IPS-18a (cell line): ENCODE data around the gene MBNL1.

ENCODE experiments used
- H3K27ac ChIP-seq: one replicate; pipeline ENCODE4 v1.5.1; 2013; ENCODE audit warnings: low read length
- H3K27me3 ChIP-seq: one replicate; pipeline ENCODE4 v1.6.1; 2013; ENCODE audit warnings: mild to moderate bottlenecking, low read length; ENCODE audit not compliant: control insufficient read depth, insufficient read depth
- H3K36me3 ChIP-seq: one replicate; pipeline ENCODE4 v1.6.1; 2013; ENCODE audit warnings: low read depth, low read length; ENCODE audit not compliant: control insufficient read depth
- H3K4me1 ChIP-seq: one replicate; pipeline ENCODE4 v1.6.1; 2013; ENCODE audit warnings: low read depth, low read length; ENCODE audit not compliant: control insufficient read depth
- H3K4me3 ChIP-seq: one replicate; pipeline ENCODE4 v1.5.1; 2013; ENCODE audit warnings: low read length
- H3K9ac ChIP-seq: one replicate; pipeline ENCODE4 v1.6.1; 2013; ENCODE audit warnings: mild to moderate bottlenecking, low read length, moderate library complexity
- H3K9me3 ChIP-seq: one replicate; pipeline ENCODE4 v1.6.1; 2013; ENCODE audit warnings: low read depth, low read length; ENCODE audit not compliant: control insufficient read depth

The MBNL1 gene

GRCh38 chr3:152346058-152346457, 77.3 kb downstream of the MBNL1 start:
- H3K27me3 ChIP-seq: no peaks in the 10 kb centered on the region
- peaks cover 17% of the 10 kb centered on the region for H3K4me1 ChIP-seq
- H3K4me3 ChIP-seq: no peak overlapping the region
- no peaks in the 10 kb centered on the region for H3K36me3 ChIP-seq
- no peak overlapping the region for H3K27ac ChIP-seq
- no peaks in the 10 kb centered on the region for H3K9me3 ChIP-seq
- H3K9ac ChIP-seq: no peak overlapping the region

- Histone ChIP-seq H3K9me3 (no peaks in the 10 kb centered on the region), H3K9ac (no peak overlapping the region), H3K27me3 (no peaks in the 10 kb centered on the region), H3K27ac (no peak overlapping the region), H3K36me3 (no peaks in the 10 kb centered on the region), H3K4me1 (peaks cover 17% of the 10 kb centered on the region), H3K4me3 (no peak overlapping the region)
Measured at GRCh38 chr3:152346740-152347139, 78.0 kb downstream of the MBNL1 start.

GRCh38 chr3:152348436-152349177, 79.9 kb downstream of the MBNL1 start:
- Histone ChIP-seq H3K36me3 (no peaks in the 10 kb centered on the region), H3K9ac (no peak overlapping the region), H3K4me3 (no peak overlapping the region), H3K4me1 (peaks cover 25% of the 10 kb centered on the region), H3K27me3 (no peaks in the 10 kb centered on the region), H3K9me3 (no peaks in the 10 kb centered on the region), H3K27ac (no peak overlapping the region)

GRCh38 chr3:152349392-152349791, 80.7 kb downstream of the MBNL1 start:
- H3K9me3 ChIP-seq: no peaks in the 10 kb centered on the region
- H3K27me3 ChIP-seq: no peaks in the 10 kb centered on the region
- no peak overlapping the region for H3K9ac ChIP-seq
- H3K27ac ChIP-seq: no peak overlapping the region
- H3K4me3 ChIP-seq: no peak overlapping the region
- H3K4me1 ChIP-seq: peaks cover 25% of the 10 kb centered on the region
- no peaks in the 10 kb centered on the region for H3K36me3 ChIP-seq

- no peak overlapping the region for H3K9ac ChIP-seq
- no peaks in the 10 kb centered on the region for H3K36me3 ChIP-seq
- H3K9me3 ChIP-seq: no peaks in the 10 kb centered on the region
- no peaks in the 10 kb centered on the region for H3K27me3 ChIP-seq
- no peak overlapping the region for H3K4me3 ChIP-seq
- no peak overlapping the region for H3K27ac ChIP-seq
- peaks cover 25% of the 10 kb centered on the region for H3K4me1 ChIP-seq
Measured at GRCh38 chr3:152350139-152350538, 81.4 kb downstream of the MBNL1 start.

GRCh38 chr3:152350776-152351175, 82.0 kb downstream of the MBNL1 start:
- Histone ChIP-seq H3K9me3 (no peaks in the 10 kb centered on the region), H3K9ac (no peak overlapping the region), H3K4me1 (peaks cover 25% of the 10 kb centered on the region), H3K27ac (no peak overlapping the region), H3K27me3 (no peaks in the 10 kb centered on the region), H3K4me3 (no peak overlapping the region), H3K36me3 (no peaks in the 10 kb centered on the region)

- H3K27me3 ChIP-seq: no peaks in the 10 kb centered on the region
- no peaks in the 10 kb centered on the region for H3K9me3 ChIP-seq
- H3K9ac ChIP-seq: no peak overlapping the region
- no peaks in the 10 kb centered on the region for H3K36me3 ChIP-seq
- H3K27ac ChIP-seq: no peak overlapping the region
- peaks cover 25% of the 10 kb centered on the region for H3K4me1 ChIP-seq
- H3K4me3 ChIP-seq: no peak overlapping the region
Measured at GRCh38 chr3:152352554-152352953, 83.8 kb downstream of the MBNL1 start.

- H3K9ac ChIP-seq: no peak overlapping the region
- no peak overlapping the region for H3K27ac ChIP-seq
- H3K4me1 ChIP-seq: peaks cover 23% of the 10 kb centered on the region
- no peak overlapping the region for H3K4me3 ChIP-seq
- H3K36me3 ChIP-seq: no peaks in the 10 kb centered on the region
- no peaks in the 10 kb centered on the region for H3K9me3 ChIP-seq
- H3K27me3 ChIP-seq: no peaks in the 10 kb centered on the region
Measured at GRCh38 chr3:152353578-152353977, 84.8 kb downstream of the MBNL1 start.

- no peaks in the 10 kb centered on the region for H3K36me3 ChIP-seq
- H3K27ac ChIP-seq: no peak overlapping the region
- no peak overlapping the region for H3K9ac ChIP-seq
- H3K4me3 ChIP-seq: no peak overlapping the region
- H3K9me3 ChIP-seq: no peaks in the 10 kb centered on the region
- peaks cover 8% of the 10 kb centered on the region for H3K4me1 ChIP-seq
- no peaks in the 10 kb centered on the region for H3K27me3 ChIP-seq
Measured at GRCh38 chr3:152355744-152356665, 87.3 kb downstream of the MBNL1 start.

- Histone ChIP-seq H3K4me3 (no peak overlapping the region), H3K36me3 (no peaks in the 10 kb centered on the region), H3K27ac (no peak overlapping the region), H3K27me3 (no peaks in the 10 kb centered on the region), H3K9ac (no peak overlapping the region), H3K4me1 (peaks cover 17% of the 10 kb centered on the region), H3K9me3 (no peaks in the 10 kb centered on the region)
Measured at GRCh38 chr3:152356870-152357276, 88.1 kb downstream of the MBNL1 start.

- no peak overlapping the region for H3K9ac ChIP-seq
- no peaks in the 10 kb centered on the region for H3K9me3 ChIP-seq
- no peak overlapping the region for H3K4me3 ChIP-seq
- H3K36me3 ChIP-seq: no peaks in the 10 kb centered on the region
- peaks cover 19% of the 10 kb centered on the region for H3K4me1 ChIP-seq
- no peak overlapping the region for H3K27ac ChIP-seq
- no peaks in the 10 kb centered on the region for H3K27me3 ChIP-seq
Measured at GRCh38 chr3:152357587-152357986, 88.9 kb downstream of the MBNL1 start.
